ENCODE data around the gene GRIK1. TPM values are rescaled to one million over a fixed set of nuclear protein-coding genes. Genes with fewer than 3 reads are reported as not detected.
"Not testable (repeated sequence)": the region's sequence is repeated elsewhere in the genome, so short reads cannot be mapped to it uniquely, and the experiment has no call there.

The GRIK1 gene
- total RNA-seq, 1 experiment from 2014 or later = 0.09 TPM

DNA sequence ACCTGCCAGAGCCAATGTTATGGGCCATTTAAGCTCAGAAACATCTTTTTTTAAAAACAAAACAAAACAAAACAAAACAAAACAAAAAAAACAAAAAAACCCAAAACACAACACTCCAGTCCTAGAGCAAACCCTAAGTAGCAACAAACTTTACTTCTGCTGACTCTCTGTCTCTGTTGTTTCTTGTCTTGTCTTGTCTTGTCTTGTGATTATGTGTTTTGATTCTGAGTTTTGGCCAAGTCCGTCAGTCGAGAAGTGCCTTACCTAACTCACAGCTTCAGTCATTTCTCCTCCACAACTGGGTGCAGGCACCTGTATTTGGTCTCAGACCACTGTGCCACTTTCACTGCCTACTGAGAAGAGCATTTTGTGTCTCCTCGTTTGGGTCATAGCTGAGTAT lies 333.2 kb downstream of the GRIK1 start:
- CTCF ChIA-PET = interaction anchor here (0.8 kb wide), 1 partner anchor 230 kb away, joined by 3 read pairs; no protein-coding TSS in a partner anchor
- Mint-ChIP-seq H3K27ac (no peak overlapping the region; the same call in 1 of the 2 replicates), H3K36me3 (no peaks in the 10 kb centered on the region)

DNA sequence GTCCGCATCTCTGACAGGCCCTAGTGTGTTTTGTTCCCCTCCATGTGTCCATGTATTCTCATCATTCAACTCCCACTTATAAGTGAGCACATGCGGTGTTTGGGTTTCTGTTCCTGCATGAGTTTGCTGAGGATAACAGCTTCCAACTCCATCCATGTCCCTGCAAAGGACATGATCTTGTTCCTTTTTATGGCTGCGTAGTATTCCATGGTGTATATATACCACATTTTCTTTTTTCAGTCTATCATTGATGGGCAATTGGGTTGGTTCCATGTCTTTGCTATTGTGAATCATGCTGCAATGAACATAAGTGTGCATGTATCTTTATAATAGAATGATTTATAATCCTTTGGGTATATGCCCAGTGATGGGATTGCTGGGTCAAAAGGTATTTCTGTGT lies 334.6 kb downstream of the GRIK1 start:
- ATAC-seq; DNase-seq (ENCODE audit: low spot score); CTCF ChIA-PET; H3K4me3 Mint-ChIP-seq; H3K9me3 Mint-ChIP-seq; POLR2A ChIA-PET; H3K27ac Mint-ChIP-seq; H3K36me3 Mint-ChIP-seq; H3K27me3 Mint-ChIP-seq (ENCODE audit: low read depth): not testable (repeated sequence)
- H3K4me1 Mint-ChIP-seq = peaks cover 16% of the 10 kb centered on the region

More for the DNA sequence above, 333.2 kb downstream of the GRIK1 start:
- DNase-seq (ENCODE audit: low spot score) (no peak), ATAC-seq (no peak)
- TF ChIP-seq, protein P1, sequence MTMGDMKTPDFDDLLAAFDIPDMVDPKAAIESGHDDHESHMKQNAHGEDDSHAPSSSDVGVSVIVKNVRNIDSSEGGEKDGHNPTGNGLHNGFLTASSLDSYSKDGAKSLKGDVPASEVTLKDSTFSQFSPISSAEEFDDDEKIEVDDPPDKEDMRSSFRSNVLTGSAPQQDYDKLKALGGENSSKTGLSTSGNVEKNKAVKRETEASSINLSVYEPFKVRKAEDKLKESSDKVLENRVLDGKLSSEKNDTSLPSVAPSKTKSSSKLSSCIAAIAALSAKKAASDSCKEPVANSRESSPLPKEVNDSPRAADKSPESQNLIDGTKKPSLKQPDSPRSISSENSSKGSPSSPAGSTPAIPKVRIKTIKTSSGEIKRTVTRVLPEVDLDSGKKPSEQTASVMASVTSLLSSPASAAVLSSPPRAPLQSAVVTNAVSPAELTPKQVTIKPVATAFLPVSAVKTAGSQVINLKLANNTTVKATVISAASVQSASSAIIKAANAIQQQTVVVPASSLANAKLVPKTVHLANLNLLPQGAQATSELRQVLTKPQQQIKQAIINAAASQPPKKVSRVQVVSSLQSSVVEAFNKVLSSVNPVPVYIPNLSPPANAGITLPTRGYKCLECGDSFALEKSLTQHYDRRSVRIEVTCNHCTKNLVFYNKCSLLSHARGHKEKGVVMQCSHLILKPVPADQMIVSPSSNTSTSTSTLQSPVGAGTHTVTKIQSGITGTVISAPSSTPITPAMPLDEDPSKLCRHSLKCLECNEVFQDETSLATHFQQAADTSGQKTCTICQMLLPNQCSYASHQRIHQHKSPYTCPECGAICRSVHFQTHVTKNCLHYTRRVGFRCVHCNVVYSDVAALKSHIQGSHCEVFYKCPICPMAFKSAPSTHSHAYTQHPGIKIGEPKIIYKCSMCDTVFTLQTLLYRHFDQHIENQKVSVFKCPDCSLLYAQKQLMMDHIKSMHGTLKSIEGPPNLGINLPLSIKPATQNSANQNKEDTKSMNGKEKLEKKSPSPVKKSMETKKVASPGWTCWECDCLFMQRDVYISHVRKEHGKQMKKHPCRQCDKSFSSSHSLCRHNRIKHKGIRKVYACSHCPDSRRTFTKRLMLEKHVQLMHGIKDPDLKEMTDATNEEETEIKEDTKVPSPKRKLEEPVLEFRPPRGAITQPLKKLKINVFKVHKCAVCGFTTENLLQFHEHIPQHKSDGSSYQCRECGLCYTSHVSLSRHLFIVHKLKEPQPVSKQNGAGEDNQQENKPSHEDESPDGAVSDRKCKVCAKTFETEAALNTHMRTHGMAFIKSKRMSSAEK (CRISPR knock-in tag; IDR thresholded peaks at IDR 0.05; ENCODE audit: borderline replicate concordance) = no peak
- TF ChIP-seq, protein P2, sequence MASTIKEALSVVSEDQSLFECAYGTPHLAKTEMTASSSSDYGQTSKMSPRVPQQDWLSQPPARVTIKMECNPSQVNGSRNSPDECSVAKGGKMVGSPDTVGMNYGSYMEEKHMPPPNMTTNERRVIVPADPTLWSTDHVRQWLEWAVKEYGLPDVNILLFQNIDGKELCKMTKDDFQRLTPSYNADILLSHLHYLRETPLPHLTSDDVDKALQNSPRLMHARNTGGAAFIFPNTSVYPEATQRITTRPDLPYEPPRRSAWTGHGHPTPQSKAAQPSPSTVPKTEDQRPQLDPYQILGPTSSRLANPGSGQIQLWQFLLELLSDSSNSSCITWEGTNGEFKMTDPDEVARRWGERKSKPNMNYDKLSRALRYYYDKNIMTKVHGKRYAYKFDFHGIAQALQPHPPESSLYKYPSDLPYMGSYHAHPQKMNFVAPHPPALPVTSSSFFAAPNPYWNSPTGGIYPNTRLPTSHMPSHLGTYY (CRISPR knock-in tag; IDR thresholded peaks at IDR 0.05) = no peak
- TF ChIP-seq FOXJ3 (CRISPR knock-in tag; IDR thresholded peaks at IDR 0.05; ENCODE audit: borderline replicate concordance) = no peak
- TF ChIP-seq TP53 (CRISPR knock-in tag; IDR thresholded peaks at IDR 0.05) = no peak
- no peak for TF ChIP-seq ZNF416 (CRISPR knock-in tag; IDR thresholded peaks at IDR 0.05)
- TF ChIP-seq, protein P3, sequence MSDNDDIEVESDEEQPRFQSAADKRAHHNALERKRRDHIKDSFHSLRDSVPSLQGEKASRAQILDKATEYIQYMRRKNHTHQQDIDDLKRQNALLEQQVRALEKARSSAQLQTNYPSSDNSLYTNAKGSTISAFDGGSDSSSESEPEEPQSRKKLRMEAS (CRISPR knock-in tag; IDR thresholded peaks at IDR 0.05) = no peak
- TF ChIP-seq NFE2L1 (CRISPR knock-in tag; IDR thresholded peaks at IDR 0.05) = no peak
- TF ChIP-seq ELF4 (CRISPR knock-in tag; IDR thresholded peaks at IDR 0.05; ENCODE audit: low read depth) = no peak
- TF ChIP-seq, protein P4, sequence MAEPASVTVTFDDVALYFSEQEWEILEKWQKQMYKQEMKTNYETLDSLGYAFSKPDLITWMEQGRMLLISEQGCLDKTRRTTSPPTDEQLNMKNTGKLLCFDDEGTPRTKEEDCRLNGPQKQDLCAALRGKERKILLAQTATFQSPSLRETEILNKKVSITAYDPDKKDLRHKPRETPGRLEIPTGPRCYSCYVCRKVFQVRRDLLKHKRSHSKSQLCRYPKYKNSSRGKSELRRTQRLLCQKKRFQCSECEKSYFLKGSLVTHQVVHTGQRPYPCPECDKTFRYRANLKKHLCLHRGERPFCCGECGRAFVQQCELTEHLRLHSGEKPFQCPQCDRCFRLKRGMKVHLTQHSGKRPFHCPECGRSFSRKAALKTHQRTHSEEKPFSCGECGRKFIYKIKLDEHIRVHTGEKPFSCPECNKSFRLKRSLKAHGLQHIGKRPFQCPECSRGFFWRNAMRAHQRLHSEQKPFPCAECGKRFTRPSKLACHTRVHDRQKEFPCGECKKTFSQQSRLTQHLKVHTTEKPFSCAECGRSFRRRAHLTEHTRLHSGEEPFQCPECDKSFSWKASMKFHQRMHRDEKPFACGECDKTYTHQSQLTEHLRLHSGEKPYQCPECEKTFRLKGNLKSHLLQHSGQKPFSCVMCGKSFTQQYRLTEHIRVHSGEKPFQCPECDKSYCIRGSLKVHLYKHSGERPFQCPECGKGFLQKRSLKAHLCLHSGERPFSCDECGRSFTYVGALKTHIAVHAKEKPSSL (CRISPR knock-in tag; conservative IDR thresholded peaks at IDR 0.05) = no peak
- TF ChIP-seq SMAD4 (CRISPR knock-in tag; IDR thresholded peaks at IDR 0.05) = no peak
- no peak for TF ChIP-seq TEAD1 (CRISPR knock-in tag; IDR thresholded peaks at IDR 0.05)
- TF ChIP-seq CREM (CRISPR knock-in tag; IDR thresholded peaks at IDR 0.05) = no peak
- TF ChIP-seq, protein P5, sequence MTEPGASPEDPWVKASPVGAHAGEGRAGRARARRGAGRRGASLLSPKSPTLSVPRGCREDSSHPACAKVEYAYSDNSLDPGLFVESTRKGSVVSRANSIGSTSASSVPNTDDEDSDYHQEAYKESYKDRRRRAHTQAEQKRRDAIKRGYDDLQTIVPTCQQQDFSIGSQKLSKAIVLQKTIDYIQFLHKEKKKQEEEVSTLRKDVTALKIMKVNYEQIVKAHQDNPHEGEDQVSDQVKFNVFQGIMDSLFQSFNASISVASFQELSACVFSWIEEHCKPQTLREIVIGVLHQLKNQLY (CRISPR knock-in tag; IDR thresholded peaks at IDR 0.05) = no peak
- TF ChIP-seq ETV6 (CRISPR knock-in tag; IDR thresholded peaks at IDR 0.05) = no peak
- TF ChIP-seq, protein P6, sequence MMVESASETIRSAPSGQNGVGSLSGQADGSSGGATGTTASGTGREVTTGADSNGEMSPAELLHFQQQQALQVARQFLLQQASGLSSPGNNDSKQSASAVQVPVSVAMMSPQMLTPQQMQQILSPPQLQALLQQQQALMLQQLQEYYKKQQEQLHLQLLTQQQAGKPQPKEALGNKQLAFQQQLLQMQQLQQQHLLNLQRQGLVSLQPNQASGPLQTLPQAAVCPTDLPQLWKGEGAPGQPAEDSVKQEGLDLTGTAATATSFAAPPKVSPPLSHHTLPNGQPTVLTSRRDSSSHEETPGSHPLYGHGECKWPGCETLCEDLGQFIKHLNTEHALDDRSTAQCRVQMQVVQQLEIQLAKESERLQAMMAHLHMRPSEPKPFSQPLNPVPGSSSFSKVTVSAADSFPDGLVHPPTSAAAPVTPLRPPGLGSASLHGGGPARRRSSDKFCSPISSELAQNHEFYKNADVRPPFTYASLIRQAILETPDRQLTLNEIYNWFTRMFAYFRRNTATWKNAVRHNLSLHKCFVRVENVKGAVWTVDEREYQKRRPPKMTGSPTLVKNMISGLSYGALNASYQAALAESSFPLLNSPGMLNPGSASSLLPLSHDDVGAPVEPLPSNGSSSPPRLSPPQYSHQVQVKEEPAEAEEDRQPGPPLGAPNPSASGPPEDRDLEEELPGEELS (CRISPR knock-in tag; IDR thresholded peaks at IDR 0.05) = no peak
- TF ChIP-seq, protein P7, sequence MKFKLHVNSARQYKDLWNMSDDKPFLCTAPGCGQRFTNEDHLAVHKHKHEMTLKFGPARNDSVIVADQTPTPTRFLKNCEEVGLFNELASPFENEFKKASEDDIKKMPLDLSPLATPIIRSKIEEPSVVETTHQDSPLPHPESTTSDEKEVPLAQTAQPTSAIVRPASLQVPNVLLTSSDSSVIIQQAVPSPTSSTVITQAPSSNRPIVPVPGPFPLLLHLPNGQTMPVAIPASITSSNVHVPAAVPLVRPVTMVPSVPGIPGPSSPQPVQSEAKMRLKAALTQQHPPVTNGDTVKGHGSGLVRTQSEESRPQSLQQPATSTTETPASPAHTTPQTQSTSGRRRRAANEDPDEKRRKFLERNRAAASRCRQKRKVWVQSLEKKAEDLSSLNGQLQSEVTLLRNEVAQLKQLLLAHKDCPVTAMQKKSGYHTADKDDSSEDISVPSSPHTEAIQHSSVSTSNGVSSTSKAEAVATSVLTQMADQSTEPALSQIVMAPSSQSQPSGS (CRISPR knock-in tag; IDR thresholded peaks at IDR 0.05; ENCODE audit: borderline replicate concordance, low read depth) = no peak
- TF ChIP-seq PRRX2 (CRISPR knock-in tag; IDR thresholded peaks at IDR 0.05) = no peak
- no peak overlapping the region for H3K4me3 Mint-ChIP-seq
- POLR2A ChIA-PET = no interaction called here
- peaks cover 14% of the 10 kb centered on the region for H3K4me1 Mint-ChIP-seq
- H3K27me3 Mint-ChIP-seq (ENCODE audit: low read depth) = no peaks in the 10 kb centered on the region
- peaks cover 9% of the 10 kb centered on the region for H3K9me3 Mint-ChIP-seq
